Measurements from ENCODE around the gene SNX10. TPM values are rescaled to one million over a fixed set of nuclear protein-coding genes. Genes with fewer than 3 reads are reported as not detected.

SNX10 gene
- total RNA-seq, 1 experiment from 2014 or later: 9.4 TPM

- no peaks in the 10 kb centered on the region for H4K20me1 ChIP-seq (ENCODE audit: control insufficient read depth, insufficient read depth, insufficient read length)
- H3K56ac ChIP-seq (ENCODE audit: insufficient read length, low read depth, low read length): no peak overlapping the region
- Mint-ChIP-seq H3K9me3 (no peaks in the 10 kb centered on the region), H3K27me3 (ENCODE audit: low read depth) (no peaks in the 10 kb centered on the region), H3K27ac (no peak overlapping the region), H3K36me3 (ENCODE audit: insufficient read depth in 1 of 3, low read depth in 3 of 3) (no peaks in the 10 kb centered on the region; a peak in 1 of 7 replicates), H3K4me1 (peaks cover 9 to 15% of the 10 kb centered on the region in 2 experiments), H3K4me3 (no peak overlapping the region)
- DNase-seq: no peak
- no peak overlapping the region for H3K23ac ChIP-seq (ENCODE audit: insufficient read length, low read depth, low read length)
- no peak overlapping the region for H4K8ac ChIP-seq (replicated peaks; ENCODE audit: insufficient read length, low read depth, low read length)
- no peak overlapping the region for H3K9ac ChIP-seq (ENCODE audit: extremely low read depth, insufficient read length, low read length)
- H3K79me2 ChIP-seq (ENCODE audit: insufficient read depth, low read length): no peaks in the 10 kb centered on the region
- no peaks in the 10 kb centered on the region for H3K23me2 ChIP-seq (ENCODE audit: insufficient read length, low read depth, low read length, poor library complexity, severe bottlenecking)
- H3T11ph ChIP-seq (ENCODE audit: low read length): no peak overlapping the region
- no peak overlapping the region for H2AK5ac ChIP-seq (ENCODE audit: insufficient read length, low read length)
- no peak overlapping the region for H3K4ac ChIP-seq (ENCODE audit: low read depth, low read length)
- H3K27ac ChIP-seq (ENCODE audit: insufficient read length, low read depth, low read length): no peak overlapping the region
- no peak overlapping the region for H2BK12ac ChIP-seq (ENCODE audit: insufficient read length, low read depth, low read length)
- no peak overlapping the region for H3K4me2 ChIP-seq (ENCODE audit: insufficient read depth, insufficient read length, low read length)
- H3K27me3 ChIP-seq (ENCODE audit: insufficient read depth, low read length): no peaks in the 10 kb centered on the region
- H4K5ac ChIP-seq (ENCODE audit: insufficient read length, low read depth, low read length): no peak overlapping the region
- no peak overlapping the region for H2AFZ ChIP-seq (ENCODE audit: low read length)
- peaks cover under 1% of the 10 kb centered on the region; the same call in 1 of the 2 replicates for H3K4me1 ChIP-seq (ENCODE audit: insufficient read depth, low read length)
- no peaks in the 10 kb centered on the region for H3K9me3 ChIP-seq (ENCODE audit: control insufficient read depth, low read depth, low read length)
- no peak overlapping the region for H2BK15ac ChIP-seq (ENCODE audit: low read depth, low read length)
- no peaks in the 10 kb centered on the region for H3K79me1 ChIP-seq (ENCODE audit: insufficient read depth, low read depth, low read length, poor library complexity, severe bottlenecking)
- H4K91ac ChIP-seq (ENCODE audit: insufficient read length, low read depth, low read length): no peak overlapping the region
- H2BK120ac ChIP-seq (ENCODE audit: low read depth, low read length, poor library complexity, severe bottlenecking): no peak overlapping the region
- H2BK20ac ChIP-seq (ENCODE audit: low read depth, low read length, poor library complexity, severe bottlenecking): no peak overlapping the region
- no peak overlapping the region for H3K18ac ChIP-seq (ENCODE audit: insufficient read length, low read depth, low read length)
- no CpG with 5 or more reads among the region's 5 CpGs for WGBS (ENCODE audit: extremely low coverage, insufficient read length, low lambda C conversion rate)
- TF ChIP-seq CTCF (conservative IDR thresholded peaks at IDR 0.05): no peak
- H3K14ac ChIP-seq (ENCODE audit: insufficient read depth, low read length): no peak overlapping the region
- H2BK5ac ChIP-seq (ENCODE audit: insufficient read length, low read length): no peak overlapping the region
Observed at GRCh38 chr7:26370011-26370410, 78.3 kb downstream of the SNX10 start.

Data from H9 (cell line).